AG09309 (cell line): ENCODE data around the gene DPAGT1.

Source experiments
- DNase-seq: peaks from one replicate; pipeline ENCODE4 v3.0.0-alpha.2; 2010; ENCODE audit warnings: low read depth
- H3K4me3 ChIP-seq: 2 replicates; pipeline ENCODE4 v1.5.1; 2011; ENCODE audit warnings: mild to moderate bottlenecking, low read depth, low read length, moderate library complexity; ENCODE audit not compliant: control insufficient read depth
- TF ChIP-seq, protein P1 (sequence below): IDR thresholded peaks from 2 replicates; pipeline ENCODE4 v1.5.1; 2011; ENCODE audit warnings: mild to moderate bottlenecking, low read depth, low read length, inconsistent platforms; ENCODE audit not compliant: insufficient read depth, control insufficient read depth; ENCODE audit errors: missing control alignments

DPAGT1 gene

GRCh38 chr11:119056421-119056999 lies 45.1 kb downstream of the DPAGT1 start:
- TF ChIP-seq, protein P1, sequence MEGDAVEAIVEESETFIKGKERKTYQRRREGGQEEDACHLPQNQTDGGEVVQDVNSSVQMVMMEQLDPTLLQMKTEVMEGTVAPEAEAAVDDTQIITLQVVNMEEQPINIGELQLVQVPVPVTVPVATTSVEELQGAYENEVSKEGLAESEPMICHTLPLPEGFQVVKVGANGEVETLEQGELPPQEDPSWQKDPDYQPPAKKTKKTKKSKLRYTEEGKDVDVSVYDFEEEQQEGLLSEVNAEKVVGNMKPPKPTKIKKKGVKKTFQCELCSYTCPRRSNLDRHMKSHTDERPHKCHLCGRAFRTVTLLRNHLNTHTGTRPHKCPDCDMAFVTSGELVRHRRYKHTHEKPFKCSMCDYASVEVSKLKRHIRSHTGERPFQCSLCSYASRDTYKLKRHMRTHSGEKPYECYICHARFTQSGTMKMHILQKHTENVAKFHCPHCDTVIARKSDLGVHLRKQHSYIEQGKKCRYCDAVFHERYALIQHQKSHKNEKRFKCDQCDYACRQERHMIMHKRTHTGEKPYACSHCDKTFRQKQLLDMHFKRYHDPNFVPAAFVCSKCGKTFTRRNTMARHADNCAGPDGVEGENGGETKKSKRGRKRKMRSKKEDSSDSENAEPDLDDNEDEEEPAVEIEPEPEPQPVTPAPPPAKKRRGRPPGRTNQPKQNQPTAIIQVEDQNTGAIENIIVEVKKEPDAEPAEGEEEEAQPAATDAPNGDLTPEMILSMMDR, result no peak
- DNase-seq, result no peak
- peak overlapping the region; percentile 99 for H3K4me3 ChIP-seq

- DNase-seq, result no peak
- peak overlapping the region; percentile 99 for H3K4me3 ChIP-seq
- TF ChIP-seq, protein P1, result peak; percentile 27
Measured at GRCh38 chr11:119055901-119056300, 45.8 kb downstream of the DPAGT1 start.

DNA sequence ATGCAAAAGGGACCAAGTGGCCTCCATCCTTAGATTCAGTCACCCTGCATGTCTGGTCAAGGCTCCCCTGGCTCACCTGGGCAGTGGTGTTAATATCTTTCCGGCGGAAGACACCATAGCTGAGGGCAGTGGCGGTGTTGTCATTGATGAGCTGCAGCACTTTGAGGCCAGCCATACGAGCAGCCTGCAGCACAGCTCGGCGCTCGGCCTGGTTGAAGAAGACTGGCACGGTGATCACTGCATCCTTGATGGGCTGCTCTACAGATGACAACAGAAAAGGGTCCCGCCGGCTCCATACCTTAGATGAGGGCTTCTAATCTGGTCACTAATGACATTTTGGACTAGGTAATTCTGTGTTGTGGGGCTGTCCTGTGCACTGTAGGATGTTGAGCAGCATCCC lies 47.2 kb downstream of the DPAGT1 start:
- H3K4me3 ChIP-seq, result no peak overlapping the region
- TF ChIP-seq, protein P1, result no peak
- DNase-seq, result no peak

GRCh38 chr11:119052163-119052814 lies 49.4 kb downstream of the DPAGT1 start:
- TF ChIP-seq, protein P1, result no peak
- no peak for DNase-seq
- H3K4me3 ChIP-seq, result no peak overlapping the region

DNA sequence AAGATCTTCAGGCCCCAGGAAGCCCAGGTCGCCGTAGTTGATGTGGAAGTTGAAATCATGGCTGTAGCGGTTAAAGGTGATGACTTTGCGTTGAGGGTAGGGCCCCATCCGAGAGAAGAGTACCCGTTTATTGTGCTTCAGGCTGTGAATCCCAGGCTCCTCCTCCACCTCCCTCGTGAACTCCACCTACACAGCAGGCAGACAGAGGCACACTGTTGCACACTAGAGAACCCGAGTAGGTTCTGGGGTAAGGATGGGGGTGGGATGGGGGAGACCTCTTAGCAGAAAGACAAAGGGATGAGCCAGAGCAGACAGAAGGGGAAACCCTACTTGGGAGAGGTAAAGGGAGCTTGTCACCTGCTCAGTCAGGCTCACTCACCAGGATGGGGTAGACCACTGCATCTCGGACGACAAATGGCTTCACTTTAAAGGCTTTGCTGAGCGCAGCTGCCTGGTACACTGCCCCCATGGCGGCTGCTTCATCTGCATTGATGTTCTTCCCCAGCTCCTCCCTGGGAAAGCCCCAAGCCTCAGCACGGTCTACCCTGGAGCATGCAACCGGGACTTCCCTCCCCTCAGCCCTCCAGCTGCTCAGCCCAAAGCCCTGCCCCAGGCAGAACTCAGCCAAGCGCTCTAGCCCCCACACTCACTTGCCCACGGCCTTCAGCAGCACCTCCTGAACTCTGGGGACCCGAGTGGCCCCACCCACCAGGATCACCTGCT lies 50.1 kb downstream of the DPAGT1 start:
- H3K4me3 ChIP-seq, result no peak overlapping the region
- TF ChIP-seq, protein P1, result no peak
- no peak for DNase-seq

- no peak for DNase-seq
- TF ChIP-seq, protein P1, result no peak
- H3K4me3 ChIP-seq, result no peak overlapping the region
Measured at GRCh38 chr11:119049081-119049480, 52.6 kb downstream of the DPAGT1 start.
